ENCODE results near the gene AP3D1. TPM values are rescaled to one million over a fixed set of nuclear protein-coding genes. Genes with fewer than 3 reads are reported as not detected.

Gene AP3D1
- total and polyA plus RNA-seq, 9 of the 15 experiments (the other 6 are each of a cell fraction or from before 2014, with no cell fraction given) = 1.2 to 86.1 (median 35.9) TPM

DNA sequence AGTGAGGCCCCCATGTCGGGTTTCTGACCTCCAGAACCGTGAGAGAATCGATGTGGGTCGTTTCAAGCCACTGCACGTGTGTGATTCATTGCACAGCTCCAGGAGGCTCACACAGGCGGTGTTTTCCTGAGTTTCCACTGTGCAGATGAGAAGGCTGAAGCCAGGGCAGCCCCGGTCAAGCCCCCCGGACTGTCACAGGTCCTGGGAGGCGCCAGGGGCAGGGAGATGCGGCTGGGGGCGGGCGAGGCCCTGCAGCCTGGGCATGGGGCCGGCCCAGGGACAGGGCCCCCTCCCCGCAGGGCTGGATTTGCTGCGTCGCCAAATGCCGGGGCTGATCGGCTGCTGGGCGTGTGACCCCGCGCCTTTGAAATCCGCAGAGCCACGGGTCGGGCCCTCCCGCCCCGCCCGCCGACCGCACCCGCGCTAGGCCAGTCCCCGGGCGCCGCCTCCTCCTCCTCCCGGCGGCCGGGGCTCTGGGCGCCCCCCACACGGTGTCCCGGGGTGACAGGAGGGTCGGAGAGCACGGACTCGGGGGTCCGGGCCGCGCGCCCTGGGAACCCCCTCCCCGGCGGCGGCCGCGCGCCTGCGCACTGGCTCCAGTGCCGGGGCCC lies 90.4 kb downstream of the AP3D1 start (continued):
- TF ChIP-seq HMG20A (CRISPR knock-in tag; conservative IDR thresholded peaks at IDR 0.05) (no peak), RBM34 (IDR thresholded peaks at IDR 0.05; ENCODE audit: borderline replicate concordance, insufficient read depth, low read length) (no peak), ZNF695 (CRISPR knock-in tag; IDR thresholded peaks at IDR 0.05) (no peak), ZNF830 (CRISPR knock-in tag; IDR thresholded peaks at IDR 0.05) (0 out of 2 replicates have a peak, but pooled peaks have one; percentile 61), ZKSCAN8 (CRISPR knock-in tag; IDR thresholded peaks at IDR 0.05) (no peak), PHF8 (IDR thresholded peaks at IDR 0.05; ENCODE audit: borderline replicate concordance, low read length) (peak; percentile 66; the same call in 1 of the 2 replicates), ZNF584 (CRISPR knock-in tag; IDR thresholded peaks at IDR 0.05; ENCODE audit: low read depth) (no peak), HNRNPLL (IDR thresholded peaks at IDR 0.05; ENCODE audit: low read depth, low read length, poor library complexity, severe bottlenecking) (no peak), ZBTB8A (IDR thresholded peaks at IDR 0.05; ENCODE audit: partially characterized antibody) (no peak), HMGN3 (IDR thresholded peaks at IDR 0.05; ENCODE audit: borderline replicate concordance, extremely low read depth, insufficient read length, low read depth, low read length) (peak; percentile 12), ETV5 (CRISPR knock-in tag; IDR thresholded peaks at IDR 0.05; ENCODE audit: low read depth) (no peak)
- TF ChIP-seq, protein P1, sequence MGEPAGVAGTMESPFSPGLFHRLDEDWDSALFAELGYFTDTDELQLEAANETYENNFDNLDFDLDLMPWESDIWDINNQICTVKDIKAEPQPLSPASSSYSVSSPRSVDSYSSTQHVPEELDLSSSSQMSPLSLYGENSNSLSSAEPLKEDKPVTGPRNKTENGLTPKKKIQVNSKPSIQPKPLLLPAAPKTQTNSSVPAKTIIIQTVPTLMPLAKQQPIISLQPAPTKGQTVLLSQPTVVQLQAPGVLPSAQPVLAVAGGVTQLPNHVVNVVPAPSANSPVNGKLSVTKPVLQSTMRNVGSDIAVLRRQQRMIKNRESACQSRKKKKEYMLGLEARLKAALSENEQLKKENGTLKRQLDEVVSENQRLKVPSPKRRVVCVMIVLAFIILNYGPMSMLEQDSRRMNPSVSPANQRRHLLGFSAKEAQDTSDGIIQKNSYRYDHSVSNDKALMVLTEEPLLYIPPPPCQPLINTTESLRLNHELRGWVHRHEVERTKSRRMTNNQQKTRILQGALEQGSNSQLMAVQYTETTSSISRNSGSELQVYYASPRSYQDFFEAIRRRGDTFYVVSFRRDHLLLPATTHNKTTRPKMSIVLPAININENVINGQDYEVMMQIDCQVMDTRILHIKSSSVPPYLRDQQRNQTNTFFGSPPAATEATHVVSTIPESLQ (CRISPR knock-in tag; IDR thresholded peaks at IDR 0.05) = no peak
- TF ChIP-seq, protein P2, sequence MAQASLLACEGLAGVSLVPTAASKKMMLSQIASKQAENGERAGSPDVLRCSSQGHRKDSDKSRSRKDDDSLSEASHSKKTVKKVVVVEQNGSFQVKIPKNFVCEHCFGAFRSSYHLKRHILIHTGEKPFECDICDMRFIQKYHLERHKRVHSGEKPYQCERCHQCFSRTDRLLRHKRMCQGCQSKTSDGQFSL (CRISPR knock-in tag; IDR thresholded peaks at IDR 0.05) = no peak; the same call in 1 of the 2 replicates
- TF ChIP-seq, protein P2 (tag; IDR thresholded peaks at IDR 0.05) = no peak
- TF ChIP-seq, protein P3, sequence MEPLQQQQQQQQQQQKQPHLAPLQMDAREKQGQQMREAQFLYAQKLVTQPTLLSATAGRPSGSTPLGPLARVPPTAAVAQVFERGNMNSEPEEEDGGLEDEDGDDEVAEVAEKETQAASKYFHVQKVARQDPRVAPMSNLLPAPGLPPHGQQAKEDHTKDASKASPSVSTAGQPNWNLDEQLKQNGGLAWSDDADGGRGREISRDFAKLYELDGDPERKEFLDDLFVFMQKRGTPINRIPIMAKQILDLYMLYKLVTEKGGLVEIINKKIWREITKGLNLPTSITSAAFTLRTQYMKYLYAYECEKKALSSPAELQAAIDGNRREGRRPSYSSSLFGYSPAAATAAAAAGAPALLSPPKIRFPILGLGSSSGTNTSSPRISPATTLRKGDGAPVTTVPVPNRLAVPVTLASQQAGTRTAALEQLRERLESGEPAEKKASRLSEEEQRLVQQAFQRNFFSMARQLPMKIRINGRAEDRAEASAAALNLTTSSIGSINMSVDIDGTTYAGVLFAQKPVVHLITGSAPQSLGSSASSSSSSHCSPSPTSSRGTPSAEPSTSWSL (CRISPR knock-in tag; IDR thresholded peaks at IDR 0.05; ENCODE audit: borderline replicate concordance) = no peak
- TF ChIP-seq, protein P4, sequence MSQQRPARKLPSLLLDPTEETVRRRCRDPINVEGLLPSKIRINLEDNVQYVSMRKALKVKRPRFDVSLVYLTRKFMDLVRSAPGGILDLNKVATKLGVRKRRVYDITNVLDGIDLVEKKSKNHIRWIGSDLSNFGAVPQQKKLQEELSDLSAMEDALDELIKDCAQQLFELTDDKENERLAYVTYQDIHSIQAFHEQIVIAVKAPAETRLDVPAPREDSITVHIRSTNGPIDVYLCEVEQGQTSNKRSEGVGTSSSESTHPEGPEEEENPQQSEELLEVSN (IDR thresholded peaks at IDR 0.05; ENCODE audit: borderline replicate concordance in 1 of 2, extremely low read depth in 1 of 2, insufficient read depth in 1 of 2, insufficient read length in 1 of 2, low read depth in 1 of 2, low read length in 1 of 2, poor library complexity in 1 of 2, severe bottlenecking in 1 of 2) = peak; percentile 33 to 88
- TF ChIP-seq, protein P5, sequence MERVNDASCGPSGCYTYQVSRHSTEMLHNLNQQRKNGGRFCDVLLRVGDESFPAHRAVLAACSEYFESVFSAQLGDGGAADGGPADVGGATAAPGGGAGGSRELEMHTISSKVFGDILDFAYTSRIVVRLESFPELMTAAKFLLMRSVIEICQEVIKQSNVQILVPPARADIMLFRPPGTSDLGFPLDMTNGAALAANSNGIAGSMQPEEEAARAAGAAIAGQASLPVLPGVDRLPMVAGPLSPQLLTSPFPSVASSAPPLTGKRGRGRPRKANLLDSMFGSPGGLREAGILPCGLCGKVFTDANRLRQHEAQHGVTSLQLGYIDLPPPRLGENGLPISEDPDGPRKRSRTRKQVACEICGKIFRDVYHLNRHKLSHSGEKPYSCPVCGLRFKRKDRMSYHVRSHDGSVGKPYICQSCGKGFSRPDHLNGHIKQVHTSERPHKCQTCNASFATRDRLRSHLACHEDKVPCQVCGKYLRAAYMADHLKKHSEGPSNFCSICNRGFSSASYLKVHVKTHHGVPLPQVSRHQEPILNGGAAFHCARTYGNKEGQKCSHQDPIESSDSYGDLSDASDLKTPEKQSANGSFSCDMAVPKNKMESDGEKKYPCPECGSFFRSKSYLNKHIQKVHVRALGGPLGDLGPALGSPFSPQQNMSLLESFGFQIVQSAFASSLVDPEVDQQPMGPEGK (CRISPR knock-in tag; IDR thresholded peaks at IDR 0.05; ENCODE audit: borderline replicate concordance) = no peak
